BJ (cell line): ENCODE measurements around the gene SKIL. TPM values are rescaled to one million over a fixed set of nuclear protein-coding genes. Genes with fewer than 3 reads are reported as not detected.

ENCODE experiments used
- CTCF ChIA-PET: fragments of 350-600 bp; formaldehyde crosslinking; extraction: SDS; loops from one replicate; lab custom pipeline; 2021; ENCODE audit warnings: antibody characterized with exemption, inconsistent platforms; lab: Yijun Ruan, JAX
- POLR2A ChIA-PET: fragments of 300-600 bp; sonication (Branson Sonifier 250); formaldehyde crosslinking; extraction: SDS; loops from one replicate; lab custom pipeline; 2021; ENCODE audit warnings: antibody characterized with exemption; lab: Charles Lee
- DNase-seq: peaks from one replicate; pipeline ENCODE4 v3.0.0-alpha.2; 2011; ENCODE audit warnings: low read depth
- H3K27me3 ChIP-seq: 2 replicates; pipeline ENCODE4 v1.6.0; 2011; ENCODE audit warnings: low read length; ENCODE audit not compliant: control insufficient read depth, insufficient read depth
- H3K36me3 ChIP-seq: 2 replicates; pipeline ENCODE4 v1.5.1; 2011; ENCODE audit warnings: low read length; ENCODE audit not compliant: control insufficient read depth, insufficient read depth
- H3K4me3 ChIP-seq: 2 replicates; pipeline ENCODE4 v1.5.1; 2011; ENCODE audit warnings: low read depth, mild to moderate bottlenecking, control low read depth, low read length
- polyA plus RNA-seq: library from polyadenylated mRNA; depleted of rRNA; stranded (reverse); fragments of >200 nt; gene quantifications from 2 replicates; pipeline ENCODE4 v1.2.3, GENCODE V29; 2011
- TF ChIP-seq, protein P1 (sequence below): IDR thresholded peaks from 2 replicates; pipeline ENCODE4 v1.5.1; 2011; ENCODE audit warnings: low read depth, mild to moderate bottlenecking, control low read depth, inconsistent platforms, low read length, moderate library complexity; ENCODE audit not compliant: insufficient read depth

The SKIL gene
- polyA plus RNA-seq, 1 experiment = 9.7 TPM

DNA sequence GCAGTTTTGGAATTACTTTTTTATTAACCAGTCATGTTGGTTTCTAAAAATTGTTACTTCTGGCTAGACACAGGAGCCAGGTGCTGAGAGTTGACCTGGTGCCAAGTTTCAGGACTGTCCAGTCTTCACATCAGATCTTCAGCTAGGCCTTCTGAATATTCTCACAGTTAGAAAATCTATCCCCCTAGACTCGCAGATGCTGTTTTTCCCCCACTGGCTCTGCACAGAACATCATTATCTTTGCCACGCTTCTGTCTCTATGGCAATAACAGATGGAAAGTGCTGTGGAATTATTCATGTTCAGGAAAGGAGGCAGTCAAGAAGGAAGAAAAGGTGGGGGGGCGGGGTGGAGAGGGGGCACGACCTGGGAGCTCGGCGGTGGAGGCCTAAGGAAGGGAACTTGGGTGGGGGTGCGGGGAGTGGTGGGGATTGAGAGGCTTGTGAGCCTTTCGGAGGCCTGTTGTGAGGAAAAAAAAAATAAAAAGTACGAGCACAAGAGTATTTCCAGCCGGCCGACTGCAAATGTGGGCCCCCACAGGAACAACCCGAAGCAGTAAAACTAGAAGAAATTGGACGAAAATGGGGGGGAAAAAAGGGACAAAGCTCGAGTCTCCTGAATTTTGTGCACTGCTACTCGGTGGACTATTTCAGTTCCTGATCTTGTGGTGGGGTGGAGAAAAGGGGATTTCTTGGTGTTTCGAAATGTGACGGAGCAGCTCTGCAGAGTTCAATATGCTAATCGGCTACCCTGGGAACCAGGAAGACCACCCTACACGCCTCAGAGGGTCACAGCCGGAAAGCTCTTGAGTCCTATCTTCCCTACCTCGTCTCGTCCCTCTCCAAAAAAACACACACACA, 1.5 kb upstream of the SKIL start:
- ChIA-PET CTCF (interaction anchor here (0.8 to 1.4 kb wide), 5 partner anchors 13 to 55 kb away, joined by 3 to 5 read pairs (median 3); no protein-coding TSS in a partner anchor), POLR2A (interaction anchor here (0.7 kb wide), 1 partner anchor 175 kb away, joined by 4 read pairs; the partner anchor contains the start of gene PHC3)
- no peak for DNase-seq
- H3K4me3 ChIP-seq = peak overlapping the region; percentile 40
- no peaks in the 10 kb centered on the region for H3K27me3 ChIP-seq
- TF ChIP-seq, protein P1, sequence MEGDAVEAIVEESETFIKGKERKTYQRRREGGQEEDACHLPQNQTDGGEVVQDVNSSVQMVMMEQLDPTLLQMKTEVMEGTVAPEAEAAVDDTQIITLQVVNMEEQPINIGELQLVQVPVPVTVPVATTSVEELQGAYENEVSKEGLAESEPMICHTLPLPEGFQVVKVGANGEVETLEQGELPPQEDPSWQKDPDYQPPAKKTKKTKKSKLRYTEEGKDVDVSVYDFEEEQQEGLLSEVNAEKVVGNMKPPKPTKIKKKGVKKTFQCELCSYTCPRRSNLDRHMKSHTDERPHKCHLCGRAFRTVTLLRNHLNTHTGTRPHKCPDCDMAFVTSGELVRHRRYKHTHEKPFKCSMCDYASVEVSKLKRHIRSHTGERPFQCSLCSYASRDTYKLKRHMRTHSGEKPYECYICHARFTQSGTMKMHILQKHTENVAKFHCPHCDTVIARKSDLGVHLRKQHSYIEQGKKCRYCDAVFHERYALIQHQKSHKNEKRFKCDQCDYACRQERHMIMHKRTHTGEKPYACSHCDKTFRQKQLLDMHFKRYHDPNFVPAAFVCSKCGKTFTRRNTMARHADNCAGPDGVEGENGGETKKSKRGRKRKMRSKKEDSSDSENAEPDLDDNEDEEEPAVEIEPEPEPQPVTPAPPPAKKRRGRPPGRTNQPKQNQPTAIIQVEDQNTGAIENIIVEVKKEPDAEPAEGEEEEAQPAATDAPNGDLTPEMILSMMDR = no peak
- no peaks in the 10 kb centered on the region for H3K36me3 ChIP-seq

DNA sequence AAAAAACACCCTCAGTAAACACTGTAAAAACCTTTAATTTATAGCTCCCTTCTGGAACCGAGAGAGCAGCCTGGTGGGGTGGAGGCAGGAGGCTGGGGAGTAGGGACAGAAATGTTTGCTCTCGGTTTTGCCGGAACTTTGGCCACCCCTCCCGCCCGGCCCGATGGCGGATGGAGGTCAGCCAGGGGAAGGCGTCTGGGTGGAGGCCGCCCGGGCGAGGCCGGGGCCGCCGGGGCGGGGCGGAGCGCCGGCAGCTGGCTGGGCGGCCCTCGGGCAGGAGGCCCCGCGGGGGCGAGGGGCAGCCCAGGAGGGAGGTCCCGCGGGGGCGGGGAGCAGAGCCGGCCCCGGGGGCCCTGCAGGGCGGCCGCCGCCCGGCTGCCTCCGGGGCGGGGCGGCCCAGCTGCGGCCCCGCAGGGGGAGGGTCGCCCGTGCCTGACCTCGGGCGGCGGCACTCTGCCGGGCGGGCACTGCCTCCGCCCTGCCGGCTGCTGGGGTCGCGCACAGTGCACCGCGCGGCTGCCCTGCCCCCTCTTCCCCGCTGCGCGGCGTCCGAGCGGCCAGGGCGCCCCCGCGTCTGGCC, 829 bp upstream of the SKIL start:
- Histone ChIP-seq H3K4me3 (peak overlapping the region; percentile 40), H3K36me3 (no peaks in the 10 kb centered on the region), H3K27me3 (no peaks in the 10 kb centered on the region)
- DNase-seq = peak; percentile 43
- TF ChIP-seq, protein P1 = no peak
- ChIA-PET POLR2A (interaction anchor here (0.5 to 0.7 kb wide), 3 partner anchors 27 to 176 kb away, joined by 4 to 5 read pairs (median 4); partner anchors contain the start of gene PHC3), CTCF (interaction anchor here (0.6 to 1.4 kb wide), 7 partner anchors 13 to 513 kb away, joined by 3 to 5 read pairs (median 3); no protein-coding TSS in a partner anchor)

DNA sequence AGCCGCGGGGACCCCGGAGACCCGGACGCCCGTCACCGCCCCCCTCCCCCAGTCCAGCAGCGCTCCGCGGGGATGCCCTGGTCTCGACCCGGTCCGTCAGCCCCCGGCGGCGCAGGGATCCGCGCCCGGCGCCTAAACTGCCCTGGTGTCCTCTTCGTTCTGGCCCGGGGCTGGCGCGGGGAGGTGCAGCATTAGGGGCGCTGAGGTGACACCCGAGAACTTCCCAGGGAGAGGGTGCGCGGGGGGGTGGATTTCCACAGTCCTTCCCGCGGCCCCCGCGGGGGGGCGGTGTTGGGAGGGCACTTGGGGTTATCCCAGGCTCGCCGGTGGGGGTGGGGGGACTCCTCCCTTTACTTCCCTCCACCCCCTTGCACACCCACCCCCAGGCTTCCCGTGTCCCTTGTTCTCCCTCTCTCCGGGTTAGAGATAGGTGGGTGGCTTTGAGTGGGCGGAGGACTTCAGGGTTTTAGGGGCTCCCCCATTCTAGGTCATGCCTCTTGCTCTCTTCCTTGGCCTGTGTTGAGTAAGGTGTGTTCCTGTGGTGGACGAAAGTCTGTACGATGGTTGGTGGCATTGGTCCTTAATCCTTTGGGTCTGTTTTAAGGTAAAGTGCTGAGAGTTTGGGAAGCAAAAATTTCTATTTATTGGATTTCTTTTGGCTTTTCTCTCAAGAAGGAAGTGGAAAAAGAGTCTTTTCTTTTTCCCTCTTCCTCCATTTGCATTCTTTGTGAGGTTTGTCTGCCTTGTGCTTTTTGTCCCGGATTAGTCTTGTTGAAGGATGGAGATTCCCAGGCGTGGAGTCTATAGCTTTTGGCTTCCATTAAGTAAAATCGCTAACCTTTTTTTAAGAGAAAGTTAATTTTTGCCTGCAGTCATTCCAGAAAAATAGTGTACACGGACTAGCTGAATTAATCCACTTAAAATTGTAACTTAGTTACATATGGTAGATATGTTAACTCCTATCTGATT, 811 bp downstream of the SKIL start:
- H3K27me3 ChIP-seq = no peaks in the 10 kb centered on the region
- TF ChIP-seq, protein P1 = peak; percentile 65
- peak overlapping the region; percentile 94 for H3K4me3 ChIP-seq
- POLR2A ChIA-PET = interaction anchor here (0.6 kb wide), 2 partner anchors 12 to 504 kb away, joined by 4 to 5 read pairs; no protein-coding TSS in a partner anchor
- no peaks in the 10 kb centered on the region for H3K36me3 ChIP-seq
- CTCF ChIA-PET = interaction anchor here (0.6 to 1.4 kb wide), 7 partner anchors 15 to 1960 kb away, joined by 3 to 4 read pairs (median 3); no protein-coding TSS in a partner anchor
- no peak for DNase-seq

DNA sequence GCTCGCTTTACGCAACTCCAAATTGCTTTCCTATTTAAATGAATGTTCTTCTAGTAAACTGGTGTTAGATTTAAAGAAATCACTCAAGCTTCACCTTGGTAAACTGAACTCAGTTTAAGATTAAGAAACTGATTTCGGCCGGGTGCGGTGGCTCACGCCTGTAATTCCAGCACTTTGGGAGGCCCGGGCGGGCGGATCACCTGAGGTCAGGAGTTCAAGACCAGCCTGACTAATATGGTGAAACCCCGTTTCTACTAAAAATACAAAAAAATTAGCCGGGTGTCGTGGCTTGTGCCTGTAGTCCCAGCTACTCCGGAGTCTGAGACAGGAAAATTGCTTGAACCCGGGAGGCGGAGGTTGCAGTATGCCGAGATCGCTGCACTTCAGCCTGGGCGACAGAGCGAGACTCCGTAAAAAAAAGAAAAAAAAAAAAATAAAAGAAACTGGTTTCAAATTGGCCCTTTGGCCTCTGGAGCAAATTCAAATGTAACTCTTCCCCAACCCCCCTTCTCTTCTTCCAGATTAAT, 1.7 kb downstream of the SKIL start:
- Histone ChIP-seq H3K27me3 (no peaks in the 10 kb centered on the region), H3K36me3 (no peaks in the 10 kb centered on the region), H3K4me3 (peak overlapping the region; percentile 94)
- ChIA-PET CTCF (interaction anchor here (0.7 to 1.4 kb wide), 4 partner anchors 14 to 1959 kb away, joined by 3 to 4 read pairs (median 3); no protein-coding TSS in a partner anchor), POLR2A (interaction anchor here (0.6 kb wide), 1 partner anchor 505 kb away, joined by 4 read pairs; no protein-coding TSS in a partner anchor)
- DNase-seq = no peak
- TF ChIP-seq, protein P1 = no peak
